Breast epithelium (tissue), 4 donors: ENCODE measurements around the gene TK1. TPM values are rescaled to one million over a fixed set of nuclear protein-coding genes. Genes with fewer than 3 reads are reported as not detected.
A peak's percentile ranks its signal among the peaks of the same experiment; 100 is the strongest.

Source experiments
- DNase-seq, 2 donors: peaks; one replicate each; pipeline ENCODE4 v3.0.0-alpha.2; 2019; ENCODE audit warnings: low spot score in 2 of 2
- H3K27ac ChIP-seq, 2 donors: fragments of 200-600 bp; sonication (generic) in 1 of 2; one replicate each; pipeline ENCODE4 v1.5.1; 2016 to 2019; ENCODE audit warnings: mild to moderate bottlenecking in 1 of 2
- H3K27me3 ChIP-seq, 2 donors: fragments of 200-600 bp; sonication (generic) in 1 of 2; one replicate each; pipeline versions ENCODE4 v1.5.1 to v1.6.0; 2017 to 2019; ENCODE audit warnings: control low read depth in 1 of 2, mild to moderate bottlenecking in 1 of 2
- H3K36me3 ChIP-seq: fragments of 200-600 bp; one replicate; pipeline ENCODE4 v1.5.1; 2019
- H3K4me1 ChIP-seq, 2 donors: fragments of 200-600 bp; sonication (generic); one replicate each; pipeline ENCODE4 v1.5.1; 2016 to 2019; ENCODE audit warnings: control low read depth in 1 of 2
- H3K4me3 ChIP-seq, 3 donors: fragments of 200-600 bp; sonication (generic); 1 replicate in 2 of 3; 2 replicates in 1 of 3; pipeline ENCODE4 v1.5.1; 2016 to 2019; ENCODE audit warnings: mild to moderate bottlenecking in 3 of 3, moderate library complexity in 2 of 3
- H3K9me3 ChIP-seq, 2 donors: fragments of 200-600 bp; sonication (generic) in 1 of 2; one replicate each; pipeline ENCODE4 v1.5.1; 2016 to 2019; ENCODE audit warnings: control low read depth in 1 of 2
- CTCF ChIP-seq, 3 donors: fragments of 450-650 bp; IDR thresholded peaks; one replicate each; pipeline ENCODE4 v1.5.1; 2016 to 2017; ENCODE audit warnings: antibody characterized with exemption in 3 of 3, mild to moderate bottlenecking in 3 of 3, moderate library complexity in 3 of 3
- POLR2A ChIP-seq: fragments of 450-650 bp; IDR thresholded peaks from one replicate; pipeline ENCODE4 v1.6.1; 2016; ENCODE audit warnings: antibody characterized with exemption, mild to moderate bottlenecking, moderate library complexity
- POLR2AphosphoS5 ChIP-seq, 3 donors: sonication (generic); formaldehyde crosslinking; IDR thresholded peaks; one replicate each; pipeline ENCODE4 v1.6.1; 2017; ENCODE audit warnings: antibody characterized with exemption in 3 of 3
- intact Hi-C: fragments of 100-400 bp; cut with DNase I; formaldehyde crosslinking; loops from one replicate; pipeline ENCODE4 v1.15.1; 2023; ENCODE audit warnings: low total_unique reads
- total RNA-seq, 3 donors: library from RNA; depleted of rRNA; stranded (reverse); fragments of >200 nt; gene quantifications; one replicate each; pipeline ENCODE4 v1.1.0, GENCODE V29; 2016

Gene TK1
- total RNA-seq, 3 donors from 2014 or later = 2.6 to 5.6 (median 3.7) TPM

GRCh38 chr17:78214016-78214705 is 27.3 kb upstream of the TK1 start, which contains the start of gene BIRC5:
TSS of gene BIRC5 (plus strand) at chr17:78214253. CDS start at chr17:78214317, 64 bp downstream.
- H3K9me3 ChIP-seq = no peaks in the 10 kb centered on the region
- no peak for TF ChIP-seq CTCF (IDR thresholded peaks at IDR 0.05)
- no peak for TF ChIP-seq POLR2A
- peak; percentile 17 to 64 (median 47) for TF ChIP-seq POLR2AphosphoS5 (IDR thresholded peaks at IDR 0.05)
- DNase-seq = peak; percentile 73 to 87
- intact Hi-C loops = no loop called here
- peak within 1 kb of the TSS; percentile 34 to 65 (median 47) for H3K4me3 ChIP-seq
- no peaks in the 10 kb centered on the region for H3K27me3 ChIP-seq
- H3K4me1 ChIP-seq = peaks cover 3 to 4% of the 10 kb centered on the region in 2 donors
- H3K36me3 ChIP-seq = no peaks in the 10 kb centered on the region
- H3K27ac ChIP-seq = no peak within 1 kb of the TSS

GRCh38 chr17:78211032-78211431 is 24.2 kb upstream of the TK1 start:
- Histone ChIP-seq H3K27ac (no peak overlapping the region), H3K27me3 (no peaks in the 10 kb centered on the region), H3K4me3 (no peak overlapping the region), H3K4me1 (peaks cover 3 to 4% of the 10 kb centered on the region in 2 donors), H3K36me3 (no peaks in the 10 kb centered on the region), H3K9me3 (no peaks in the 10 kb centered on the region)
- TF ChIP-seq POLR2AphosphoS5 (IDR thresholded peaks at IDR 0.05) (no peak), CTCF (IDR thresholded peaks at IDR 0.05) (no peak), POLR2A (no peak)
- intact Hi-C loops = no loop called here
- DNase-seq = no peak

DNA sequence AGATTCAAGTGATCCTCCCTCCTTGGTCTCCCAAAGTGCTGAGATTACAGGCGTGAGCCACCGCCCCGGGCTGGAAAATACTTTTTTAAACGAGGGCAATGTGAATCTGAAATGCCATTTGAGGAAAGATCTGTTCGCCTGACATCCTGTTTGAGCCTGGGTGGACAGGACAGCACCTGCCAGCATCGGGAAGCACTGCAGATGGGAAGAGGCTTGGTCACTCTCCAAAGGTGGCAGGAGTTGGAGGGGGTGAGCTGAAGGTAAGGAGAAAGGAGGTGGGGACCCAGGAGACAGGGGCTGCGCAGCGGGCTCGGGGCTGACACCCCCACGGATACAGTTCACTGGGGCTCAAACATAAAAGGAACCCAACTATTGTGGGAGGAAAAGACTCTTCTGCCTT is 23.3 kb upstream of the TK1 start:
- DNase-seq = no peak
- TF ChIP-seq POLR2AphosphoS5 (IDR thresholded peaks at IDR 0.05) = no peak
- intact Hi-C loops = no loop called here

DNA sequence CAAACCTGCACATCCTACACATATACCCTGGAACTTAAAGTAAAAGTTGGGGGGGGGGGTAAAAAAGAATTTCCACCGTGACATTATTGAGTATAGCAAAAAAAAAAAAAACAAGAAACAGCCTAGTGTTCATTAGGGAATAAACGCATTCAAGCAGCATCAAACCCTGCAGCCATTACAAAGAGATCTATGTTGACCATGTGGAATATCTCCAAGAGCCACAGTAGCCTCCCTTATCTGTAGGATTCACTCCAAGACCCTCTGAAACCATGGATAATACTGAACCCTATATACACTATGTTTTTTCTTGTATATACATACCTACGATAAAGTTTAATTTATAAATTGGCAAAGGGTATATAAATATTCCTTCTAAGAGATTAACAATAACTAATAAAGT is 21.6 kb upstream of the TK1 start:
- Histone ChIP-seq H3K9me3 (no peaks in the 10 kb centered on the region), H3K4me3 (no peak overlapping the region), H3K4me1 (no peaks in the 10 kb centered on the region), H3K27me3 (no peaks in the 10 kb centered on the region), H3K27ac (no peak overlapping the region), H3K36me3 (no peaks in the 10 kb centered on the region)
- intact Hi-C loops = loop anchor here (5.0 kb wide), 1 partner anchor 1489 kb away; no protein-coding TSS in a partner anchor
- TF ChIP-seq POLR2AphosphoS5 (IDR thresholded peaks at IDR 0.05) (no peak), POLR2A (no peak), CTCF (IDR thresholded peaks at IDR 0.05) (no peak)
- no peak for DNase-seq

More for the DNA sequence above, 23.3 kb upstream of the TK1 start:
- H3K4me1 ChIP-seq = peaks cover 3 to 4% of the 10 kb centered on the region in 2 donors
- no peaks in the 10 kb centered on the region for H3K27me3 ChIP-seq
- H3K27ac ChIP-seq = no peak overlapping the region
- H3K4me3 ChIP-seq = no peak overlapping the region
- no peaks in the 10 kb centered on the region for H3K36me3 ChIP-seq
- no peaks in the 10 kb centered on the region for H3K9me3 ChIP-seq

DNA sequence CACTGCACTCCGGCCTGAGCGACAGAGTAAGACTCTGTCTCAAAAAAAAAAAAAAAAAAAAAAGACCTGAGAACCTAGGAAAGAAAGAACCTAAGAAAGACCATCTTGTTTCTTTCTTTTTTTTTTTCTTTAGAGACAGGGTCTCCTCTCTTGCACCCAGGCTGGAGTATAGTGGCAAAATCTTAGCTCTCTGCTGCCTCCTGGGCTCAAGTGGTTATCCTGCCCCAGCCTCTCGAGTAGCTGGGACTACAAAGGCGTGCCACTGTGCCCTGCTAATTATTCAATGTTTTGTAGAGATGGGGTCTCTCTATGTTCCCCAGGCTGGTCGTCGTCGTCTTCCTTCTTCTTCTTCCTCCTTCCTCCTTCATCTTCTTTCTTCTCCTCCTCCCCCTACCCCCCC is 19.4 kb upstream of the TK1 start:
- no peaks in the 10 kb centered on the region for H3K27me3 ChIP-seq
- H3K9me3 ChIP-seq = no peaks in the 10 kb centered on the region
- intact Hi-C loops = loop anchor here (5.0 kb wide), 1 partner anchor 1491 kb away; no protein-coding TSS in a partner anchor
- DNase-seq = no peak
- no peak overlapping the region for H3K27ac ChIP-seq
- no peaks in the 10 kb centered on the region for H3K4me1 ChIP-seq
- no peaks in the 10 kb centered on the region for H3K36me3 ChIP-seq
- TF ChIP-seq CTCF (IDR thresholded peaks at IDR 0.05) = no peak
- TF ChIP-seq POLR2A = no peak
- no peak for TF ChIP-seq POLR2AphosphoS5 (IDR thresholded peaks at IDR 0.05)
- no peak overlapping the region for H3K4me3 ChIP-seq
